ENCODE data around the gene SRGAP2B.
"Not testable (repeated sequence)": the region's sequence is repeated elsewhere in the genome, so short reads cannot be mapped to it uniquely, and the experiment has no call there.

Gene SRGAP2B

GRCh38 chr1:144941710-144942109, 153.4 kb downstream of the SRGAP2B start:
- FAIRE-seq = not testable (repeated sequence)

DNA sequence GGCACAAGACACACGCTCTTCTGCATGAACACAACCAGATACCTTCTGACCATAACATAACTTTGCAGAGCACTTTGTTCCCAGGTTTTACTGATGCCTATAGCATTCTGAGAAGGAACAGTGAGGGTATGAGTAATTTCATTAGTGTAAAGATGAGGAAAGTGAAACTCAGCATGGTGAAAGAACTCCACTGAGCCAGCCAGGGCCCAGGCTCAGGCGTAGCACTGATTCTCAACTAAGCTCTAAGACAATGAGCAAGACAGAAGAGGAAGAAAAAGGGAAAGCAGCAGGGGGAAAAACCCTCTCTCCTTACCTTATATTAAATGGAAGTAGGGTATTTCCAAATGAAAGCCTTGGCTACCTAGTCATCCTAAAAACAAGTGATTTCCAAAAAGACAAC, 155.1 kb downstream of the SRGAP2B start:
- FAIRE-seq = not testable (repeated sequence)

GRCh38 chr1:144938627-144939026, 156.5 kb downstream of the SRGAP2B start:
- FAIRE-seq = not testable (repeated sequence)

DNA sequence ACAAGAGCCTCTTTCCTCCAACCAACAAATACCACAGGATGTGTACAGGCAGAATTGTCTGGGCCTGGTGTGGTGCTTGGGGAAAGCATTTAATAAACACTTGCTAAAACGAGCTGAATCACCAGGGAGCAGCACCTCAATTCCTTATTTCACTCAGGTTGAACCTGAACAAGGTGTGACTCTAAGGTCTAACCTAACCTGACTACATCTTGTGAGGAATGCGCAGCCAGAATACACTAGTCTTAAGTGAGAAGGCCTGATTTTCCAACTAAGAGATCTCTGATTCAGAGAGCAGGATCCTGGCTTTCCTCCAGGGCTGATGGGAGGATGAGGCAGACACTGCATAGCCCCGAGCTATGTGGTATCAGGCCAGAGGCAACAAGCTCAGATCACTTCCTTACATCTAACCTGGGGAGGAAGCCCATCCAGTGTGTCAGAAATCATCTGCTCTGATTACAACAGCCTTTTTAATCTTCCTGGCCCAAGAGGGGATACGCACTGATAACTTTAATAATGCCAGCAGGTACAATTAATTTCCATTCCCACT, 158.9 kb downstream of the SRGAP2B start:
- FAIRE-seq = not testable (repeated sequence)

GRCh38 chr1:144935310-144935709, 159.8 kb downstream of the SRGAP2B start:
- not testable (repeated sequence) for FAIRE-seq

GRCh38 chr1:144933014-144933413, 162.1 kb downstream of the SRGAP2B start:
- FAIRE-seq = not testable (repeated sequence)

- not testable (repeated sequence) for FAIRE-seq
Observed at GRCh38 chr1:144932153-144932552, 163.0 kb downstream of the SRGAP2B start.

GRCh38 chr1:144931553-144931952, 163.6 kb downstream of the SRGAP2B start:
- not testable (repeated sequence) for FAIRE-seq

DNA sequence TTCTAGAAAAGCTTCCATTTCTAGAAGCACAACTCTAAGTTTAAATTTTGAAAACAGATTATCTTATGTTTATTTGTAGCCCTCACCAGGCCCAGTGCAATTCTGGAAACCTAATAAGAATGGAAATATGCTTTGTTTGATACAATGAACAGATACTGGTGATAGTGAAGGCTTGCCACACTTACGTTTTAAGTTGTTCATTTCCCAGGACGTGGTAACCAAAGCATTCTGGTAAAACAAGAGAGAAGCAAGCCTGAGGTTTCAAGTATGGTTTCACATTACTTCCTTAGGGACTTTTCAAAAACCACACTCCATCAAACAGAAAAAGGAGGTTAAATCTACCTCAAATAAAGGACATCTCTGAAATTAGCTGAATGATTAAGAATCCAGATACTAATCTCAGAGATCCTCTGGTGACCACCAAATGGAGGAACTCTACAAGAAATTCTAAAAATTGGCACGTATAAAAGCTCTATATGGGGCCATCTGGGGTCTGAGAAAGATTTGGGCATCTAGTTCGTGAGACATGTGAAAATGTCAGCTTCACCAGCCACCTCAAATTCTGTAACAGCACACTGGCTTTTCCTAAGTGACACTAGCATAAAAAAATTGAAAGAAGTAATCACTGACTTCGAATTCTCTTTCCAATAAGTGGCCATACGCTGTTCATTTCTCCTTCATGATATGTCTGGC, 164.9 kb downstream of the SRGAP2B start:
- not testable (repeated sequence) for FAIRE-seq

DNA sequence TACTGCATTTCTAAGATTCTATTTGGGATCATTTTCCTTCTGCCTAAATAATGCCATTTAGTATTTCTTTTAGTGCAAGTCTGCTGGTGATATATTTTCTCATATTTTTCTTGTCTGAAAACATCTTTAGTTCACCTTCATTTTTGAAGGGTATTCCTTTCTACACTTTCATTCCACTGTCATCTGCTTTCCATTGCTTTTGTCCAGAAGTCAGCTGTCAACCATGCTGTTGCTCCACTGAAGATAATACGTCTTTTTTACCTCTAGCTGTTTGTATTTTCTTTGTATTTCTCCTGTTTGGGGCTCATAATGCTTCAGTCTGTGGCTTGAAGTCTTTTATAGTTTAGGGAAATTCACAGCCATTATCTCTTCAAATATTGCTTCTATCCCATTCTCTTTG, 167.8 kb downstream of the SRGAP2B start:
- FAIRE-seq = not testable (repeated sequence)

DNA sequence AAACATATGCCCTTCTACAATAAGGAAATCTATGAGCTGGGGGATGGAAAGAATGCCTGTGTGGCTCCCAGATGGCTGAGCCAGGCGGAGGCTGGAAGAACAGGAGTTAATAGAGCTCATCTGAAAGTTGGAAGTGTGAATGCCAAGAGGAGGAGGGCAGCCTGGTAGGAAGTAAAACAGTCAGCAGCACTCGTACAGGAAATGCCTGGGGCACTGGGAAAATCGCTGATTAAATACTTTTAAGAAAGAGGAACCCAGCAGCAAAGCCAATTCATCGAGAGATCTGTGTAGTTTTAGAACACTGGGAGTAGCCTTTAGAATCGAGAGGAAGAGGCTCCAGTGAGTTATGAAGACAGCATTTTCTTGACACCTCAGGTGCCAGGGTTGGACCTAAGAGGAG, 171.5 kb downstream of the SRGAP2B start:
- FAIRE-seq = not testable (repeated sequence)

GRCh38 chr1:144922785-144923184, 172.3 kb downstream of the SRGAP2B start:
- FAIRE-seq = not testable (repeated sequence)

DNA sequence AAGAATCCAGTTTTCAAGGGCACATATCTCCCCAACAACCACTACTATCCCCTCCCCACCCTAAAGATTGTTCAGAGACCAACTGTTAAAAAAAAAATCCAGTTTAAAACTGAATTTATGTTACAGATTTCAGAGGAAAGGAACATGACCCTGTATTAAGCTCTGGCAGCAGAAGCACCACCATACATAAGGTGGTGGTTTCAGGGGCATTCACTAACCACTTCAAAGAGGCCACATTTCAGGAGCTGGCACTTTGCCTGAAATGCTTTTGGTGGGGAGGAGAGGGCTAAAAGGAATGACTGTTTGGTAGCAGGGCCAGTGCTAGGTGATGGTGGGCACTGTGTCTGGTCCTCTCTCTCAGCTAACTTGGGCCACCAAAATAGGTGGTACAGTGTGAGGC, 176.0 kb downstream of the SRGAP2B start:
- FAIRE-seq = not testable (repeated sequence)

DNA sequence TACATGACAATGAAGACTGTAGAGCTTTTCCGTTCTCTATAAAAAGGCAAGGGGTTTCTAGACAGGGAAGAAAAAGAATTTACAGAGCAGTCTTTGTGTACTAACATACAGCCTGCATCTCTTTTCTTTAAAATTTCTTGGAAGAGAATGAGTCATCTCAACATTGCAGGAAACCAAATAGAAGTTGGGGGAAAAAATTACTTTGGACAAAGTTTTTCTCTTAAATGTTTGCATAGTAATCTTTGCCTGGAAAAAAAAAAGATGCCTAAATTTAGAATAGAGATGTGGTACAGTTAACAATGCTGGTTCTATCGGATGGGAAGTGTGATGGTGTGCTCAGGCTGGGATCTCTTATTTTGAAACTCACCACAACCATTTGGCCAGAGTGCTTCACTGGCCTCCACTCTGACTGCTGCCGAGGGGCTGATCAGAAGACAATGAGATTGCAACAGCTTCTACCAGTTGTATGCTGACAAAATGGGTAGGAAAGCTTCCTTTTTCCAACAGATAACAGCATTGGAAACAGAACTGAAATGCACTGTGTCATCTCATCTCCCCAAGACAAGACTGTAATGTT, 177.0 kb downstream of the SRGAP2B start:
- FAIRE-seq = not testable (repeated sequence)

- FAIRE-seq = not testable (repeated sequence)
Observed at GRCh38 chr1:144917154-144918026, 177.7 kb downstream of the SRGAP2B start.

DNA sequence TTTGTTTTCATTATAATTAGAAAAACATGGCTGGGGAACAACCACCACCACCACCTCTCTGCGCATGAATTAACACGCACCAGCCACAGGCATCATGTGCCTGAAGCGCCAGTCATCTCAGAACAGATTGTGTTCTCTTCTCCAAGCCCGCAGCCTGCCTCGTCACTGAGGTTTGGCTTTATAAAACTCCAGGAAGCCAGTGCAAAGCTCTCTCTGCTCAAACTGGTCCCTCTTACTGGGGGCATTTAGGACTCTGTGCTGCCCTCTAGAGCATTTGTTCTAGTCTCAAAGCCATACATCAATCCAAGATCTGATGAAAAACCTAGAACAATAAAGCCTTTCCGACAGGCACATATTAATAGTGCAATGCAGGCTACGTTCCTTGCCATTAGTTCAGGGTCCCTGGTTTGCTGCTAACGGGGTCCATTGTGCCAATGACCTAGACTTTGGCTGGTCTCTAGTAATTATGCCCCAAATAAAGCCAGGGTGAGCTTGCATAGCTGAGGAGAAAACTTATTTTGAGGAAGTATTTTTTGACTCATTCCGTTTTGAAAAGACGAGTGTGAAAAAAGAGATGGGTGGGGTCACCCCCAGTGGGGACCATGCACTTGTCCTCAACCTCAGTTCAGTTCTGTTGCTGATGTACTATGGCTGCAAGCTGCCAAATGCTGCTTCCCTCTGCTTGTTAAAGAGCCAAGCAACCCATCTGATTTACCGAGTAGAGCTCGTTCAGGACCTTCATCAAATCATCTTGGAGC, 181.0 kb downstream of the SRGAP2B start:
- not testable (repeated sequence) for FAIRE-seq

GRCh38 chr1:144913458-144913857, 181.7 kb downstream of the SRGAP2B start:
- FAIRE-seq = not testable (repeated sequence)

- FAIRE-seq = not testable (repeated sequence)
Observed at GRCh38 chr1:144910729-144911128, 184.4 kb downstream of the SRGAP2B start.

- not testable (repeated sequence) for FAIRE-seq
Observed at GRCh38 chr1:144900841-144901240, 194.3 kb downstream of the SRGAP2B start.

DNA sequence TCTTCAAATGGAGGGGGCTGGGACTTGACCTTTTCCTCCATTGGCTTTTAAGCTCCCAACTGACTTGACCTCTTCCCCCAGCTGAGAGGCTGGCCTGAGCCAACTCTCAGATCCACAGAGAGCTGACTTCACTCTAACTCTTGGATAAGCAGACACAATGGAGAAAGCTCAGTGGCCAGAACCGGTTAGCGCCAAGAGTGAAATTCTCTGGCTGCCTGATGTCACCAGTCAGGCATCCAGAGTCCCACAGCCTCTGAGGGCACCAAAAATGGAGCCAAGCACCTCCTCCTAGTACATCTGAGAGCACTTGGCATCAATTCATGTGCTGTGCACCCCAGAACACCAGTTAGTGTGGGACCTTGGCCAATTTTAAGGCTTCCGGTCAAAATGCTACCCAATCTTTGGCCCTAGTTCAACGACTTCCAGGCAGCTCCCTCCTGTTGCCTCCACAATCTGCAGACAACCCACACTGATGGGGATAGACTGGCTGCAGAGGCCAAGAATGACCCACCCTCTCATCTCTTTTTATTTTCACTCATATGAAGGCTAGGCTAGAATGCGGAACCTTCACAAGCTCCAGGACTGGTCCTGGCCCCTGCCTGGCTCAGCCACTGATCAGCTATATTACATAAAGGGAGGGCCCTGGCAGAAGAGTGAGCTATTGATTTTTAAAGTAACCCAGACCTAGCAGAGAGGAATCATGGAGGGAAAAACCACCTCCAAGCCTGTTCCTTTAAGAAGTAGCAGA, 200.5 kb downstream of the SRGAP2B start:
- FAIRE-seq = not testable (repeated sequence)

DNA sequence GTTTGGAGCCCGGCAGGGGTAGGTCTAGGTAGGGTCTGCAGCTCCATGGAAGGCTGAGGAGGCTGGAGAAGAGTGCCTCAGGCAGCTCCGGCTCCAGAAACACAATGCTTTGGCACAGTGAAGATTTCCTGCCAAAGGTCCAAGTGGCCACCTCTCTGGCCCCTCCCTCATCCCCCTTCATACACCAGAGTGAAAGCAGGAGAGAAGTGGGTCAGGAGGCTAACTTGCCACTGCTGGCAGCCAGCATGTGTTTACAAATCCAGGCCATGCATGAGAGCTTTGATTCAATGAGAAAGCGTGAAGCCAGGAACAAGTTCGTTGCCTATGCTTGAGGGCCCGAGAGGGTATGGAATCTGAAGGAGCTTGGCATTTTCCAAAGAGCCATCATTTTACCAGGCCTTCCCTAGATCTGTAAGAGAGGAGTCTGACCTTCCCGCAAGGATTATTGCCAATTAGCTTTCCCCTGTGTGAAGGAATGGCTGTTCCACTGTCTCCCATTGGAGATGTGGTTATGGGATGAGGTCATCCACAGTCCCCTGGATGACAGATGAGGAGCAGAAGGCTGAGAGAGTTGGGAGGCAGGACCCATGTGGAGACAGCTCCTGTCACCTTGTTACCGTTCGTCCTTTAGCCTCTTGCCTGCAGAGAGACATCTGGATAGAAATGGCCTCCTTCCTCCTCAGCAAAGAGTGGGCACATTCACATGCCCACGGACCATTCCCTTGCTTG, 201.3 kb downstream of the SRGAP2B start:
- not testable (repeated sequence) for FAIRE-seq
